Measurements from ENCODE around the gene MAPK9.
A peak's percentile ranks its signal among the peaks of the same experiment; 100 is the strongest.
"Not testable (repeated sequence)": the region's sequence is repeated elsewhere in the genome, so short reads cannot be mapped to it uniquely, and the experiment has no call there.

MAPK9 gene

GRCh38 chr5:180222056-180222455 lies 69.8 kb downstream of the MAPK9 start:
- DNase-seq, result no peak

- DNase-seq, result no peak
These were observed 74.1 kb downstream of the MAPK9 start for GRCh38 chr5:180217797-180218196.

GRCh38 chr5:180216646-180217171 lies 75.2 kb downstream of the MAPK9 start:
- no peak for DNase-seq

- DNase-seq, result no peak
These were observed 75.9 kb downstream of the MAPK9 start for GRCh38 chr5:180215783-180216630.

- DNase-seq, result no peak
These were observed 76.8 kb downstream of the MAPK9 start for GRCh38 chr5:180214870-180215770.

- DNase-seq, result no peak
These were observed 78.2 kb downstream of the MAPK9 start for GRCh38 chr5:180213657-180214207.

- DNase-seq, result no peak
These were observed 78.7 kb downstream of the MAPK9 start for GRCh38 chr5:180213256-180213600.

GRCh38 chr5:180212363-180213255 lies 79.3 kb downstream of the MAPK9 start:
- no peak for DNase-seq

- no peak for DNase-seq
These were observed 80.2 kb downstream of the MAPK9 start for GRCh38 chr5:180211761-180212035.

- no peak for DNase-seq
These were observed 80.7 kb downstream of the MAPK9 start for GRCh38 chr5:180210961-180211760.

- DNase-seq, result not testable (repeated sequence)
These were observed 81.8 kb downstream of the MAPK9 start for GRCh38 chr5:180210077-180210476.

- no peak for DNase-seq
These were observed 82.7 kb downstream of the MAPK9 start, which contains the start of gene RASGEF1C for GRCh38 chr5:180209137-180209581. RASGEF1C (minus strand) TSS chr5:180209211; CDS start chr5:180138052, 71,159 bp downstream.

GRCh38 chr5:180208435-180209081 lies 83.3 kb downstream of the MAPK9 start:
- no peak for DNase-seq

- DNase-seq, result no peak
These were observed 83.8 kb downstream of the MAPK9 start for GRCh38 chr5:180208038-180208434.

- no peak for DNase-seq
These were observed 84.3 kb downstream of the MAPK9 start for GRCh38 chr5:180207593-180207992.

GRCh38 chr5:180206993-180207392 lies 84.9 kb downstream of the MAPK9 start:
- no peak for DNase-seq

GRCh38 chr5:180205916-180206315 lies 86.0 kb downstream of the MAPK9 start:
- peak; percentile 4 to 40 for DNase-seq

GRCh38 chr5:180204276-180204819 lies 87.5 kb downstream of the MAPK9 start:
- no peak for DNase-seq

- no peak for DNase-seq
These were observed 88.8 kb downstream of the MAPK9 start for GRCh38 chr5:180202939-180203573.
